ENCODE data around the gene KIF14.
"Not testable (repeated sequence)": the region's sequence is repeated elsewhere in the genome, so short reads cannot be mapped to it uniquely, and the experiment has no call there.

Gene KIF14

DNA sequence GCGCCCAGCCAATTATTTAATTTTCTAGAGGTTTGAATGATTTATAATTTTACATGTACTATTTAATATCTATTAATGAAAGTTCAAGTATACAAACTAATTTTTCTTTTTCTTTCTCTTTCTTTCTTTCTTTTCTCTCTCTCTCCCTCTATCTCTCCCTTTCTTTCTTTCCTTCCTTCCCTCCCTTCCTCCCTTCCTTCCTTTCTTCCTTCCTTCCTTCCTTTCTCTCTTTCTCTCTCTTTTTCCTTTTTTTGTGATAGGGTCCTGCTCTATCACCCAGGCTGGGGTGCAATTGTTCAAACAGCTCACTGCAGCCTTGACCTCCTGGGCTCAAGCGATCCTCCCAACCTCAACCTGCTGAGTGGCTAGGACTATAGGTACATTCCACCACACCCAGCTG lies 16.1 kb upstream of the KIF14 start:
- TF ChIP-seq, protein P1, sequence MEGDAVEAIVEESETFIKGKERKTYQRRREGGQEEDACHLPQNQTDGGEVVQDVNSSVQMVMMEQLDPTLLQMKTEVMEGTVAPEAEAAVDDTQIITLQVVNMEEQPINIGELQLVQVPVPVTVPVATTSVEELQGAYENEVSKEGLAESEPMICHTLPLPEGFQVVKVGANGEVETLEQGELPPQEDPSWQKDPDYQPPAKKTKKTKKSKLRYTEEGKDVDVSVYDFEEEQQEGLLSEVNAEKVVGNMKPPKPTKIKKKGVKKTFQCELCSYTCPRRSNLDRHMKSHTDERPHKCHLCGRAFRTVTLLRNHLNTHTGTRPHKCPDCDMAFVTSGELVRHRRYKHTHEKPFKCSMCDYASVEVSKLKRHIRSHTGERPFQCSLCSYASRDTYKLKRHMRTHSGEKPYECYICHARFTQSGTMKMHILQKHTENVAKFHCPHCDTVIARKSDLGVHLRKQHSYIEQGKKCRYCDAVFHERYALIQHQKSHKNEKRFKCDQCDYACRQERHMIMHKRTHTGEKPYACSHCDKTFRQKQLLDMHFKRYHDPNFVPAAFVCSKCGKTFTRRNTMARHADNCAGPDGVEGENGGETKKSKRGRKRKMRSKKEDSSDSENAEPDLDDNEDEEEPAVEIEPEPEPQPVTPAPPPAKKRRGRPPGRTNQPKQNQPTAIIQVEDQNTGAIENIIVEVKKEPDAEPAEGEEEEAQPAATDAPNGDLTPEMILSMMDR (IDR thresholded peaks at IDR 0.05; ENCODE audit: low read depth, low read length) = no peak
- Histone ChIP-seq H3K4me3 (ENCODE audit: low read depth, low read length) (no peak overlapping the region), H3K27ac (no peak overlapping the region), H3K9me3 (ENCODE audit: severe bottlenecking) (no peaks in the 10 kb centered on the region), H3K36me3 (no peaks in the 10 kb centered on the region), H3K27me3 (ENCODE audit: insufficient read depth, low read depth, severe bottlenecking) (no peaks in the 10 kb centered on the region)
- DNase-seq = no peak

DNA sequence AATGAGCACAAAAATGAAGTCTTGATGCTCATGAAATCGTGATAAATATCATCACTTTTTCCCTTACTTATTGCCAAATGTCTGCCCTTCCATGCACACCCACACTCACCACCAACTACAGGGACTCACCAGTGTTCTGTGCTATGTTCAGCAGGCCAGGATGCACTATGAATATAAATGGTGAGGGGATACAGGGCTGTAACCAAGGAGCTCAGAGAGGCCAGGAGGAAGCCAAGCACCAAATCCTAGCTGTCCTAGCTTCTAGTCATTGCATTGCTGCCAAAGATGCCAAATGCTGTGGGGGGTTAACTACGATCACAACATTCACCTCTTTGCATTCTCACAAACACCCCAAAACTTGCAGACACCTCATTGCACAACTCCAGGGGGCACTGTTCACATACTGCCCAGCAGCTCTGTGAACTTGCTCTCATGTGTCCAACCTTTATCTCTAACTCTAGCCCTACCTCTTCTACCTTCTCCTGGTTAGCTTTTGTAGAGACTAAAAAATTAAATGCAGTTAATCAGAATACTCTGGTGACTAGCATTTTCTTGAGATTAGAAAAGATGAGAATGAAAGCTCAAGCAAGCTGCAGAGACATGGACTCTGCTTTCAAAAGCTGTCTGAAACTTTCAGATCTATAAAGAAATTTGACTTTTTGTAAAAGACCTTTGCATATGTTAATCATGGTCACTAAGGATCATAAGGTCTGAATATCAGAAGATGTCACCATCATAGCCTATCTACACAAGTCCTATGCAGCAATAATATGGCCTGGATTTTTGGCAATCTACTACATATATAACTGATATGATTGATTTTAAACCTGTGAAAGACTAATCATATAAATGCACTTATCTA lies 13.9 kb upstream of the KIF14 start:
- Histone ChIP-seq H3K9me3 (ENCODE audit: severe bottlenecking) (no peaks in the 10 kb centered on the region), H3K27me3 (ENCODE audit: insufficient read depth, low read depth, severe bottlenecking) (no peaks in the 10 kb centered on the region), H3K27ac (no peak overlapping the region), H3K36me3 (no peaks in the 10 kb centered on the region), H3K4me3 (ENCODE audit: low read depth, low read length) (no peak overlapping the region)
- TF ChIP-seq, protein P1 (IDR thresholded peaks at IDR 0.05; ENCODE audit: low read depth, low read length) = peak; percentile 61
- DNase-seq = no peak

DNA sequence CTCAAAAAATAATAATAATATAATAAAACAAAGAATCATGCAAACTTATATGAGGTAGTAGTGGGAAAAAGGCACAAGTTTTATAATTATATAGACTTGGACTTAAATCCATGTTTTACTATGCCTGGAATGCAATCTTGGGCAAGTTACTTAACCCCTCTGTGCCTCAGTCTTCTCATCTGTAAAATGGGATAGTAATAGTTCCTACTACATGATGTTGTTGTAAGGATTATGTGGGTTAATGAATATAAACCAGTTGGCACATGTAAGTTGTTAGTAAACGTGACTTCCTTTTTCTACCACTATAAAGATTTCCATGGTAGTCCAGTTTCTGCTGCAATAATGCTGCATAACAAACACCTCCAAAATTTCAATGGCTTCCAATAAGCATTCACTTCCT lies 10.8 kb upstream of the KIF14 start:
- no peaks in the 10 kb centered on the region for H3K36me3 ChIP-seq
- no peaks in the 10 kb centered on the region for H3K9me3 ChIP-seq (ENCODE audit: severe bottlenecking)
- H3K27me3 ChIP-seq (ENCODE audit: insufficient read depth, low read depth, severe bottlenecking) = no peaks in the 10 kb centered on the region
- TF ChIP-seq, protein P1 (IDR thresholded peaks at IDR 0.05; ENCODE audit: low read depth, low read length) = no peak
- H3K4me3 ChIP-seq (ENCODE audit: low read depth, low read length) = no peak overlapping the region
- no peak for DNase-seq
- H3K27ac ChIP-seq = no peak overlapping the region

DNA sequence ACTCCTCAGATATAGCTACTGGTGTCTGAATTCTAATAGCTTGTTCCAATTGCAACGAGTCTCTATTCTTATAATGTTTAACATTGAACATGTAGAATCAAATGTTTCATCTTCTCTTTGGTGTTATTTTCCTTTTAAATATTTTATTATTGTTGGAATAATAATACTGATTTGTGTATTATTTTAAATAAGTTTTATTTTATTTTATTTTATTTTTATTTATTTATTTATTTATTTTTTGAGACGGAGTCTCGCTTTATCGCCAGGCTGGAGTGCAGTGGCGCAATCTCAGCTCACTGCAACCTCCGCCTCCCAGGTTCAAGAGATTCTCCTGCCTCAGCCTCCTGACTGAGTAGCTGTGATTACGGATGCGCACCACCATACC lies 10.0 kb upstream of the KIF14 start:
- not testable (repeated sequence) for DNase-seq; H3K27ac ChIP-seq; H3K4me3 ChIP-seq (ENCODE audit: low read depth, low read length); H3K27me3 ChIP-seq (ENCODE audit: insufficient read depth, low read depth, severe bottlenecking); H3K36me3 ChIP-seq; H3K9me3 ChIP-seq (ENCODE audit: severe bottlenecking)

DNA sequence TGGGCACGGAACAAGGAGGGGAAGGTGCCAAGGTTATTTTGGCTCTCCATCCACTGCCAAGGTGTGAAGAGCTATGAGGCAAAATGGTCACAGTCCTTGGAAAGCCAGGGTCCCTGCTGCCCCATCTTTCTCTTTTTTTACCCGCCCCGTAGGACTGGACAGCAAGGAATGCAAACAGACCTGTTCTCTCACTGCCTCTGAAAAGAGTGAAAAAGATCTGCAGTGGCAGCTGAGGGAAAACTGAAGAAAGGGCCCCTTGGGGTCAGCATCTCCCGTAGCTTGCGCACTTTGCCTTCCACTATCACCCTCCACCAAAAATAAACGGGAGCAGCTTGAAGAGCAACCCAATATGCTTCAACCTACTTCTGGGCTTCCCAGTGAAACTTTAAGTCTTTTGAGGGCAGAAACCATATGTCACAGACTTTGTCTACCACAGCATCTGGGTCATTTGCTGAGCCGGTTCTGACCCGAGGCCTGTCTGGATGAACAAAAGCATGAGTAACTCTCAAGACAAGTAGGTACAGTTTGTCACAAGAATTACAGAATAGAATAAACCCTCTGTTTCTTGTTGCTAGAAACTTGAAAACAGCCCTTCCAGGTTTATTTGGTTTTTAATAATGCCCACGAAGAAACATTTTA lies 9.4 kb upstream of the KIF14 start:
- H3K27ac ChIP-seq = no peak overlapping the region
- no peaks in the 10 kb centered on the region for H3K36me3 ChIP-seq
- TF ChIP-seq, protein P1 (IDR thresholded peaks at IDR 0.05; ENCODE audit: low read depth, low read length) = no peak
- H3K27me3 ChIP-seq (ENCODE audit: insufficient read depth, low read depth, severe bottlenecking) = no peaks in the 10 kb centered on the region
- no peaks in the 10 kb centered on the region for H3K9me3 ChIP-seq (ENCODE audit: severe bottlenecking)
- H3K4me3 ChIP-seq (ENCODE audit: low read depth, low read length) = no peak overlapping the region
- DNase-seq = no peak

DNA sequence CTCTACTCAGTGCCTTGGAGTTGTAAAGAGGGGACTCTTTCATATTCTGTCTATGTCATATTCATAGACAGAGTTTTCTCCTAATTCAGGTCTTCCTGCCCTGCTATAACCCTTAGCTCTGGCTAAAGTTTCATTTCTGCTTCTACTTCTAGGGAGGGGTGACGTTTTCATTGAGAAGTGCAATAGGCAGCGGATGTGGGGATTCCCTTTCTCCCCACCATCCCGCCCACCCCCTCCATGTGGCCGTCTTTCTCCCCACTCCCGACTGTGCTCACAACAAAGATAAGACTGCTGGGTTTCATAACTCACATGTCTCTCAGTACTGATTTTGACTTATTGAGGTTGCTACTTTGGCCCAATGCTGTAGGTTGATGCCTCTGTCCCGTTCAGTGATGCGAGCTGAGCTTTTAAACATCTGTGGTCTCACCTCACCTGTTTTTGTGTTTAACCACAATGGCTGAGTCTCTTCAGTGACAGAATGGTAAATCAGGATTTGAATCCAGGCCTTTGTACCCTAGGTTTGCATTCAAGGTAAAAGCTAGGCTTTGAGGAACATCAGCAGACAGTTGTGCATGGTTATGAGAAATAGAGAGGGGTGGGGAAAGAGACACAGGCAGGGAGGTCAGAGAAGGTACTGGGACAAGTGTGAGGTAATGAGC lies 7.8 kb upstream of the KIF14 start:
- no peaks in the 10 kb centered on the region for H3K27me3 ChIP-seq (ENCODE audit: insufficient read depth, low read depth, severe bottlenecking)
- no peak overlapping the region for H3K27ac ChIP-seq
- H3K4me3 ChIP-seq (ENCODE audit: low read depth, low read length) = no peak overlapping the region
- TF ChIP-seq, protein P1 (IDR thresholded peaks at IDR 0.05; ENCODE audit: low read depth, low read length) = no peak
- H3K9me3 ChIP-seq (ENCODE audit: severe bottlenecking) = no peaks in the 10 kb centered on the region
- H3K36me3 ChIP-seq = no peaks in the 10 kb centered on the region
- no peak for DNase-seq
